GM12892 (cell line): ENCODE measurements around the gene STARD5.

ENCODE experiments used
- POLR2A ChIP-seq: IDR thresholded peaks from 2 replicates; pipeline ENCODE4 v1.6.1; 2011; ENCODE audit warnings: low read depth, low read length, control low read depth
- TAF1 ChIP-seq: IDR thresholded peaks from 2 replicates; pipeline ENCODE4 v1.6.1; 2011; ENCODE audit warnings: low read depth, mild to moderate bottlenecking, control low read depth, low read length, borderline replicate concordance

- no peak for TF ChIP-seq POLR2A
- TF ChIP-seq TAF1, result no peak
Measured at GRCh38 chr15:81303244-81304225, 20.4 kb downstream of the STARD5 start.
